ENCODE results near the gene MIGA2. TPM values are rescaled to one million over a fixed set of nuclear protein-coding genes. Genes with fewer than 3 reads are reported as not detected.

MIGA2 gene
- polyA plus RNA-seq, 4 donors: 13.2 to 33.5 (median 17.5) TPM

DNA sequence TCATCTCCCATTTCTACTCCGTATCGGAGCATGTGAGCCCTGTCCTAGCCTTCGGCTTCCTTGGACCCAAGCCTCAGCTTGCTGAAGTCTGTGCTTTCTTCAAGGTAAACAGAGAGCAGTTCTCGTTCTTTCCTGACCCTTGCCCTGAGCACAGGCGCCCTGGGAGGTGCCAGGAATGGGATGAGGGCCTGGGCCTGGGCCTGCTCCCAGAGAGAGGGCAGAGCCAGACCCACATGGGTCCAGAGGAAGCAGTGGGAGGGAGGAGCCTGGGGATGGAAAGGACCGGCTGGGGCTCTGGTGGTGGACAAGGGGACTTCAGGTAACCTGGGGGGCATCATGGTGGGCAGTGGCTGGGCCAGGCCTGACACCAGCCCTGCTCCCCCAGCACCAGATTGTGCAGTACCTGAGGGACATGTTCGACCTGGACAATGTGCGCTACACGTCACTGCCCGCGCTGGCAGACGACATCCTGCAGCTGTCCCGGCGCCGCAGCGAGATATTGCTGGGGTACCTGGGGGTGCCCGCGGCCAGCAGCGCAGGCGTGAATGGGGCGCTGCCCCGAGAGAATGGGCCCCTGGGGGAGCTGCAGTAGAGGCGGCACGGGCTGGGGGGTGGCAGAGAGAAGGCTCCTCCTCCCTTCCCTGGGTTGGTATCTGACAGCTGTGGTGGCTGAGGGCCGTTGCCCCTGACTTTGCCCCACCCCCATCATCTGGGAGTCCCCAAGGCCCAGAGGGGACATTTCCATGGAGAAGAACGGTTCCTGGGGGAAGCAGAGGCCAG, 33.6 kb downstream of the MIGA2 start:
- no peak for DNase-seq (ENCODE audit: low read depth in 4 of 4, low spot score in 3 of 4)

DNA sequence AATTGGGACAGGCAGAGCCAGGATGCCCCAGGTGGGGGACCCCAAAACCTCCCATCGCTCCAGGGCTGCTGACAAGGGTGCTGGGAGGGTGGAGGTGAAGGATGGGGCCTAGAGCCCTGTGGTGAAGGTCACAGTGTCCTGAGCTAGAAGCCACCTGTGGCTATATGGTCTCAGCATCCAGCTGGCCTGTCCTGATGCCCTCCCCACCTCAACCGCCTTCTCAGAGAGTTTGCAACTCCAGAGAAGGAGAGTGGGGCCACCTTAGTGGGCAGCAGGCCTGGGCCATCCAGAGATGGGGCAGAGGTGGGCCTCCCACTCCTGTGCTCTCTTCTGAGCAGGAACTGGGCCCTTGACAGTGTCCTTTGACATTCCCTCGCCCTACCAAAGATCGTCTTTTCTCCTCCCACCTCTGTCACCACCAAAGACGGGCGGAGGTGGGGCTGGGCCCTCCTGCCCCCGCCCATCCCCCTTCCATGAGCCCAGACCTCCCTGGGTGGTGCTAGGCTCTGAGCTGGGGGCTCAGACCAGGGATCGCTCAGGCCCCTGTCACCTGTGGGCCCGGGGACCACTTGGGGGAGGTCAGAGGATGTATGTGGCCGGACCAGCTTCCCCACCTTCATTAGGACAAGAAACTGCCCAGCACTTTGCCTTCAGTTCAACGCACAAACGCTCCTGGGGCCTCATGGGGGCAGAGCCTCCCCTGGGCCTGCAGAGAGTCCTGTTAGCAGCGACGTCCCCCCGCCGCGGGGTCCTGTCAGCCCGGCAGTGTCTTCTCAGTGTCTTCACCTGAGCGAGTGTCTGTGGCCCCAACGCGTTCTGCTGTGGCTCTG, 34.5 kb downstream of the MIGA2 start:
- DNase-seq (ENCODE audit: low read depth in 4 of 4, low spot score in 3 of 4): no peak

DNA sequence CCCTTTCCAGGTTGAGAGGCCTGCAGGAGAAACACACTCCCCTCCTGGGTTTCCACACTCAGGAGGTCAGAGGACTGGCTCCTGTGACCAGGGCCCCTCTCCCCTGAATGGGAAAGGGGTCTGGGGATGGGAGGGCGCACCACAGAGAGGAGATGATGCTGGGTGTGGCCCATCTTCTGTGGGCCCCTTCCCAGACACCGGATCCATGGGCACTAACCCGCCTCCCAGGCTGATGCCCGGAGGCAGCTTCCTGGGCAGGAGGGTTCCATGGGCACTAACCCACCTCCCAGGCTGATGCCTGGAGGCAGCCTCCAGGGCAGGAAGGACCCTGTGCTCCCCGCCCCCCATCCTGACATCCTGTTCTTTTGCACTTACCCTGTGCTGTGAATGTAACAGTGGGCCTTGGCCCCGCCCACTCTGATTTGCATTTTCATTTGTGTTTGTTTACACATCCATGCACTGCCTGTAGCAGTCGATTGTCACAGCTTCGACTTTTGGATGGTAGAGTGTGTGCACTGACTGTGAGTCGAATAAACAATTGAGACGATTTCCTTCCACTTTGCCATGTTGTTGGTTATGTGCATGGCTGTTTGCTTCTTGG, 35.2 kb downstream of the MIGA2 start:
- no peak for DNase-seq (ENCODE audit: low read depth in 4 of 4, low spot score in 3 of 4)

DNA sequence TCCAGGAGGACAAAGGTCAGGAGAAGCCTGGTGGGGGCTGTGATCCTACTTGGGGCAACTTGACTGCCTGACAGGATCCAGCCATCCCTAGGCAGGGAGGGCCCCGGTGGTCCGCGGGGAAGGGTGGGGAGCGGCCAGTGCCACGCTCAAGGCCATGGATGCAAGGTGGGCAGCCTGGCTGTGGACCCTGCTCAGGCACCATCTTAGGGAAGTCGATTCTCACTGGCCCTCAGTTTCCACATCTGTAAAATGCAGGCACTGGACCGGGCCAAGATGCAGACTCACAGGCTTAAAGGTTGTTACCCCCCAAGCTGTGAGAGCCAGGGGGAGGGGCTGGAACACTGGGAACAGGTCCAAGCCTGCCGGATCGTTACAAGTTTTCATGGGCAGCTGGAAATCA, 35.7 kb downstream of the MIGA2 start:
- DNase-seq (ENCODE audit: low read depth in 4 of 4, low spot score in 3 of 4): no peak

DNA sequence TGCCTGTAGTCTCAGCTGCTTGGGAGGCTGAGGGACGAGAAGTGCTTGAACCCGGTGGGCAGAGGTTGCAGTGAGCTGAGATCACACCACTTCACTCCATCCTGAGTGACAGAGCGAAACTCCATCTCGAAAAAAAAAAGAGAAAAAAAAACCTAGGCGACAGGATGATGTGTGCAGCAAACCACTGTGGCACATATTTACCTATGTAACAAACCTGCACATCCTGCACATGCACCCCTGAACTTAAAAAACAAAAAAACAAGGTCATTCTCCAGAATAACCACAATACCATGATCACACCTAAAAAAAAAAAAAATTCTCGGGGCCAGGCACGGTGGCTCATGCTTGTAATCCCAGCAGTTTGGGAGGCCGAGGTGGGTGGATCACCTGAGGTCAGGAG, 37.0 kb downstream of the MIGA2 start:
- no peak for DNase-seq (ENCODE audit: low read depth in 4 of 4, low spot score in 3 of 4)

DNA sequence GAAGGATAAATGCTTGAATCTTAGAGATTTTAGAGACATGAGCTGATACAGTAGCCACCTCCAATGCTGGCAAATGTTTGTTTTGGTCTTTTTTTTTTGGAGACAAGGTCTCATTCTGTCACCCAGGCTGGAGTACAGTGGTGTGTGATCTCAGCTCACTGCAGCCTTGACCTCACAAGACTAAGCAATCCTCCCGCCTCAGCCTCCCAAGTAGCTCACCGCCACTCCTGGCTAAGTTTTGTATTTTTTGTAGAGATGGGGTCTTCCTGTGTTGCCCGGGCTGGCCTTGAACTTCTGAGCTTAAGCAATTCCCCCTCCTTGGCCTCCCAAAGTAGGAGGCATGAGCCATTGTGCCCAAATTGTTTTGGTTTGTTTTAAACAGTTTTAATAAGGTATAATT, 37.7 kb downstream of the MIGA2 start:
- no peak for DNase-seq (ENCODE audit: low read depth in 4 of 4, low spot score in 3 of 4)

DNA sequence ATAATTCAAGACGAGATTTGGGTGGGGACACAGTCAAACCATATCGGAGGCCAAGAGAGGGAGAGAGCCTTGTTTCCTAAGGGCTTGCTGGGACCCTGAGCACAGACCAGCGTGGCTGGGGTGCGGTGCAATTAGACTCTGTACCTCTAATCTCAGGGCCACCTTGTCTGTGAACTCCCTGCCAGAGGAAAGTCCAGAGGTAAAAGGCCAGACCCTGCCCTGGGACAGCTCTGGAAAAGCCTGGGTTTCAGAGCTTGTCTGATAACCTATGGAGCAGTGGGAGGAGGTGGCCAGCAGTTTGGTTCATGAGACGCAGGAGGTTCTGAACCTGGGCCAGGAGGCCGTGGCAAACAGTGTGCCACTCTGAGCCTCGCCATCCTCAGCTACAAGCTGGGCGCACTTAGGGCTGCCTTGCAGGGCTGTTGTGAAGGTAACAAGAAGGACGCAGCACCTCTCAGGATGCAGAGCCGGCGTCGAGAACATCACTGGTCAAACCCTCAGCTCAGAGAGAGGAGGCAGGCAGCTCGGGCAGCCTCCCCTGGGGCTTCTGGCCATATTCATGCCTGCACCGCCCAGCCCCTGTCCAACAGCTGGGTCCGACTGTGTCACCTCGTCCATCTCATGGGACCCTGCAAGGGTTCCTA, 39.7 kb downstream of the MIGA2 start:
- no peak for DNase-seq (ENCODE audit: low read depth in 4 of 4, low spot score in 3 of 4)

DNA sequence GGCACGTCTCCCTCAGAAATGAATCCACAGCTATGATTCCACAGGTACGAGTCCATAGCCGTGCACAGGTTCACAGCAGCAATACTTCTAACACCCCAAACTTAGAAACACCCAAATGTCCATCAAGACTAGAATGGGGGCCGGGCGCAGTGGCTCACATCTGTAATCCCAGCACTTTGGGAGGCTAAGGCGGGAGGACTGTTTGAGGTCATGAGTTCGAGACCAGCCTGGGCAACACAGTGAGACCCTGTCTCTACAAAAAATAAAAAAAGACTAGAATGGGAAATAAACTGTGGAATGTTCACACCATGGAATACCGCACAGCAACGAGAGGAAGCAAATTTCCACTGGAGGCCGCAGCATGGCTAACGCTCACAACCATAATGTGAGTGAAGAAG, 40.2 kb downstream of the MIGA2 start:
- DNase-seq (ENCODE audit: low read depth in 4 of 4, low spot score in 3 of 4): no peak

DNA sequence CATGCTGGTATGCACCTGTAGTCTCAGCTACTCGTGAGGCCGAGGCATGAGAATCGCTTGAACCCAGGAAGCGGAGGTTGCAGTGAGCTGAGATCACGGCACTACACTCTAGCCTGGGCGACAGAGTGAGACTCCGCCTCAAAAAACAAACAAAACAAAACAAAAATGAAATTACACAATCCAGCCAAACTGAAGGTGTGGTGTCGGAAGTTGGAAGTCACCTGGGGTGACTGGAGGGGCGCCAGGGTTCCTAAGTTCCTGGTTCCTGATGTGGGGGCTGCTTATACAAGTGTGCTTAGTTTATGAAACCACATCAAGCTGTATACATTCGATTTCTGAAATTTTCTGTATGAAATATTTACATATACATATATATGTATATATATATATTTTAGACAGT, 40.8 kb downstream of the MIGA2 start:
- no peak for DNase-seq (ENCODE audit: low read depth in 4 of 4, low spot score in 3 of 4)

DNA sequence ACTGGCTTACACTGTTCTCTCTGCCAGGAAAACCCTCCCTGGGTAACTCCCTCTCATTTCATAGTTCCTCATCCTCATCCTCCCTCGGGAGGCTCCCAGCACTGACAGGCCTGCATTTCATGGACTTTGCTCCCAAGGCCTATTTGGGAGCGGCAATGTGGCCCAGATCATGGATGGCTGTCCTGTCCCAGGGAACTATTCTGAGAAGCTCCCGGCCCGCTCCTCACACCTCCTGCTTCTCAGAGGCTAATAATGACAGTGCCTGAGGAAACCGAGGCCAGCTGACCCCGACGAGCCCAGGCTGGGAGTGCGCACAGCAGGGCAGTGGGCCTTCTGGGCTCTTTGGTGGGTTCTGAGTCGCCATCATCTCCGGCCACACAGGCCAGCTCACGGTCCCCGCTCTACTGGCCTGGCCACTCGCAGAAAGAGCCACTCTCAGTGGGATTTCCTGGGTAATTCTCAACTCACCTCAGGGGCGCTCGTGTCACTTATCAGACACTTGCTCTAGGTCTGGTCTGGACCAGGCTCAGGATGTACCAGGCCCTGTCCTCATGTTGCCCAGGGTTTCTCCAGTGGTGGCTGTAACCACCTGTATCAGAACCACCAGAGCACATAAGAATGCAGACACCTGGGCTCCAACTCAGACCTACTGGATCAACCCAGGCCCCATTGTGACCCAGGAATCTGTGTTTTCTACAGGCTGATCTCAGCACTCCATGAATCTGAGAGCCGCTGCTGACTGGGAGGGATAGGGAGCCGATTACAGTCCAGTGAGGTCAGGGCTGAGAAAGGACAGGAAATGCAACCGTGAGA, 42.5 kb downstream of the MIGA2 start:
- no peak for DNase-seq (ENCODE audit: low read depth in 4 of 4, low spot score in 3 of 4)

DNA sequence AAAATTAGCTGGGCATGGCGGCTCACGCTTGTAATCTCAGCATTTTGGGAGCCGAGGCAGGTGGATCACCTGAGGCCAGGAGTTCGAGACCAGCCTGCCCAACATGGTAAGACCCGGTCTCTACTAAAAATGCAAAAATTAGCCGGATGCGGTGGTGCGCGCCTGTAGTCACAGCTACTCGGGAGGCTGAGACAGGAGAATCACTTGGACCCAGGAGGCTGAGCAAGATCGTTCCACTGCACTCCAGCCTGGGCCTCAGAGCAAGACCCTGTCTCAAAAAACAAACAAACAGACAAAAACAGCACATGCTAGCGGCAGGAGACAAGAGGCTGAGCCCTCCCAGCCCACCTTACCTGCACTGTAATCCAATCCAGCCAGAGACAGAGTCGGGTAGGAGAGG, 43.4 kb downstream of the MIGA2 start:
- DNase-seq (ENCODE audit: low read depth in 4 of 4, low spot score in 3 of 4): no peak

DNA sequence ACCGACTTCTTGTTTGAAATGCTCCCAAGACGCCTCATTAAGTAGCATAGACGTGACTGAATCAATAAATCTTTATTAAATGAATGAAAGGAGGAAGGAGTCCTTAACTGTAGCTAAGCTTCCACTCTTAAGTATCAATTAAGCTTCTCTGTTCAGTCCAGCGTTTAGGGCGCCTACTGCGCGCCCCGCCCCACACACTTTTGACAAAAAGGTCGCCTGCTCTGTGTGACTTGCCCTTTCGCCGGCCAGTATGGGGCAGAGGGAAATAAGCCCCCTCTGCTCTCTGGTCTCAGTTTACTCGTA, 43.8 kb downstream of the MIGA2 start:
- DNase-seq (ENCODE audit: low read depth in 4 of 4, low spot score in 3 of 4): no peak

DNA sequence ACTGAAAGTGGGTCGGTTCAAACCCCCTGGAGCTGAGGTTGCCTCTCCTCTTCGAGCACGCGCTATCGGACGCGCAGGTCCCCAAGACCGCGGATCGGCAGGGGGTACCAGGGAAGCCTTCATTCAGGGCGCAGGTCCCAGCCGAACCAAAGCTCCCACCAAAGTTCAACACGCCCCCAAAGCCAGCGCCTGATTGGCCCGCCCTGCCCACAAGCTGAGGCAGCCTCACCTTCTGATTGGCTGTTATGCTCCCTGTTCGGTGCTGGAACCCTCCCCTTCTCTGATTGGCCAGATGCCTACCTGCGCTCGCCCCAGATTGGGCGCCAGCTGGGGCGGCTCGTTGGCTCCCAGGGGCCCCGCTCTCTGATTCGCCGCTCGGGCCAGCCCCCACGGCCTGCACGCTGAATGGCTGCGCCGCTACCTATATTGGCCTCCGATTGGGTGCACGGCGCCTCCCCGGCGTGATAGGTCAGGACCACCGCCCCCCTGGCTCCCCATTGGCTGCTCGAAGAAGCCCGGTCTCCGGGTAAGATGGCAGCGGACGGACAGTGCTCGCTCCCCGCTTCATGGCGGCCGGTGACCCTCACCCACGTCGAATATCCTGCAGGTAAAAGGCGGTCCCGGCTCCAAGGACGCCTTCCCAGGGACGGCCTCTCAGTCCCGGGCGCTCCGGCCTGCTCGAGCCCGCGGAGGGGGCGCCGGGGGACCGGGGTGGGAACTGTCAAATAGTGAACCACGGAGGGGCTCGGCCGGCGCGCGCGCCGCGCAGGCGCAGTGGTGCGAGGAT, 44.4 kb downstream of the MIGA2 start, which contains the start of gene DOLPP1:
TSS of gene DOLPP1 (plus strand) at position 511 of the 787 bp plus-strand sequence. CDS start at position 532, 21 bp downstream.
- DNase-seq (ENCODE audit: low read depth in 4 of 4, low spot score in 3 of 4): peak; percentile 95 to 97 (median 97)

DNA sequence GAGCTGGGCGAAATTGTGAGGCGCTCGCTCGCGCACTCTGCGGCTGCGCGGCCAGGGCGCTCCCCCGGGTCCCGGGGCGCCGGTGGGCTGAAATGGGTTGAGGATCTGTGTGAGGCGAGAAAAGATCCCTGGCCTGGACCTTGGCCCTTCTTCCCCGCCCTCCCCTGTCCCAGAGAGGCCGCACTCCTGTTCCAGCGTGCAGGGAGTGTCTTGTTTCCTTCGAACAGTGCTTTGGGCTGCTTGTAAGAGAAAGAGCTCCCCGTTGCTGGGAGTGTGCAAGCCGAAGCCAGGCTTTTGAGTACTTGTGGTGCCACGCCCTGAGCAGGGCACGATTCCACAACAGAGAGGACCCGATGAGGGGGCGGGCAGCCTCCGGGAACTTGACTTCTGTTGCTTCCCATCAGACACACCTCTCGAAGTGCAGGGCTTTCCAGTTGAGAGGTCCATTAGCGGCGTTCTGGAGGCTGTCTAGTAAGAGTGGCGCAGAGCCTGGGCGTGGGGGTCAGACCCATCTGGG, 45.0 kb downstream of the MIGA2 start:
- no peak for DNase-seq (ENCODE audit: low read depth in 4 of 4, low spot score in 3 of 4)

DNA sequence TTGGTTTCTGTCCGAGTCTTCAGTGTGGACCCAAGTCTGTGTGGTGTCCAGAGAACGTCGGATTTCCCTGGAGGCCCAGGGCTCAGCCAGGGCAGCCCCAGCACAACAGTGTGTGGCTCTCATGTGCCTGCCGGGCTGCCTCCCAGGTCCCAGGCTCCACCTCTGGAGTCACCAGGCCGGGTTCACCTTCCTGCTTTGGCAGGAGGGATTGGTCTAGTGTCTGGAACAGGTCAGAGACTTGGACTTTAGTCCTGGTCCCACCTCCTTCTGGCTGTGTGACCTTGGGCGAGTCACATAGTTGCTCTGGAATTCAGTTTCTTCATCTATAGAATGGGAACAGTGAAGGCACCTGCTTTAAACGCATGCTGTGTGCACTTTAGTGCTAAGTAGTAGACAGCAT, 47.7 kb downstream of the MIGA2 start:
- no peak for DNase-seq (ENCODE audit: low read depth in 4 of 4, low spot score in 3 of 4)

DNA sequence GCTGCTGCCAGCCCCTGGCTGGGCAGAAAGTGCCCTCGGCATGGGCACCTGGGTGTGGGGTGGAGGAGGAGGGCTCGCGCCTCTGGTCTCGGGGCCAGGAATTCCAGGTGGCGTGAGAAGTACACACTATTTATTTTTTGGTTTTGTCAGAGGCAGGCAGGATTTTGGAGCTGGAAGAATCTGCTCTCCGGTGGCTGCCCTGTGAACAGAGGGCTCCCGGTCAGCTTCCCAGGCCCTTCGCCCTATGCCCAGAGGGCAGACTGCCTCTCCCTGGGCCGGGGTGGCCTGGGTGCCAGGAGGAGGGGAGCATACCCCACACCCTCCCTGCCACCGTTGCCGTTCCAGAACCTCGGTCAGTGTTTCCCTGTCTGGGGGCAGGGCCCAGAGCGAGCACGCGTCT, 52.8 kb downstream of the MIGA2 start:
- no peak for DNase-seq (ENCODE audit: low read depth in 4 of 4, low spot score in 3 of 4)

DNA sequence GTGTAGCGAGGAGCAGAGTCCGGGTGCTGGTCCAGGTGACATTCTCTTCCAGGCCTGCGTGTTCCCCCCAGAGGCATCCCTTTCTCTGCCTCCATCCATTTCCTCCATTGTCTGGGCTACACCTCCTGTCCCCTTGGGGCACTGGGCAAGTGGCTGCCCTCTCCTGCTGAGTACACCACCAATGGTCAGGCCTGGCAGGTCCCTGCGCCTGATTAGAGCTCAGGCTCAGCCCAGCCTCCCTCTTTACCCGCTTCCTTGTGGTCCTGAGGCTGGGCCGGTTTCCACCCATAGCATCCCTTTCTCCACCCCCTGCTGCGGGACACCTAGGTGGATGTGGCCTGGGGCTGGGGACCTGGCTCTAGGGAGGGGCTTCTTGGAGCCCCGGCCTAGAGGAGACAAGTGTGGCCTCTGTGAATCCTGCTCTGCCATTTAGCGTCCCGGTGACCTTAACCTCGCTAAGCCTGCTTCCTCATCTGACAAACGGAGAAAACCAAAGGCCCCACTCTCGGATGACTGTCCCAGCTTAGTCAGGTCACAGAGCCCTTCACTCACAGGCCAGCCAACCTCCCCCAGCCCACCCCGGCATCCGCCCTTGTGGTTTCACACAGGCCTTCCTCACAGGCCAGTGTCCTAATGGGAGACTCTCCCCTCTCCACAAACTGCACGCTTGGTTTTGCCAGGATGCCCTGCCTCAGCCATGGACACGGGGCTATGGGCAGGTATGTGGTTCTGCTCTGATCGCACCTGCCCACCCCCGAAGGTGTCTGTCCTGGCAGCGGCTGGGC, 57.4 kb downstream of the MIGA2 start:
- no peak for DNase-seq (ENCODE audit: low read depth in 4 of 4, low spot score in 3 of 4)

DNA sequence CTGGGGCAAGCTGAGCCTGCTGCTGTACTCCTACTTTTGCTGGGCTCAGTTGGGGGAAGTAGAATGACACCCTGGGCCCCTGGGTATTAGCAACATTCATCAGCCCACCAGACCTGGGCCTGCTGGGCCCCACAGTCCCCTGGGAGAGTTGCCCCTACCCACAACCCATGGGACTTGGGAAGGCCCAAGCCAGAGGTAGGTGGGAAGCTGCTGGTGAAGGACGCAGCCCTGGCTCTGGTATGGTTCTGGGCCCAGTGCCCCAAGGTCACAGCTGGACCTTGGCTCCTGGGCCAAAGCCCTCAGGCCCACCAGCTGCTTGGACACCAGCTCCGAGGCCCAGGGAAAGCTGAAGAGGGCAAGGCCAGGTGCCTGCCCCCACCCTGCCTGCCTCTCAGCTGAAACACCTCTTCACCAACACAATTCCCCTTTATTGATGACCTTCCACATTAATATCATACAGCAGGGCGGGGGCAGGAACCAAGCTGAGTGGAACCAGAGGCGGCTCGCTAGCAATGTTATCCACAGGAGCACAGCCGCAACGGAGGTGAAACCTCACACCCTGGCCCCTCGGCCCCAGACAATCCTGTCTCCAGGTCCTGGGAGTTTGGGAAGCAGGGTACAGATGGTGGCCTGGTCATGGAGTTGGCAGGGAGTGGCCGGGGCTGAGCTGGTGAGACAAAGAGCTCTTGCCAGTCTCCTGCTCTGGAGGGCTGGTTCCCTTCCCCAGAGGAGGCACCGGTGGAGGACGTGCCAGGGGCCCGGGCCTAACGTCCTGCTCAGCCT, 58.2 kb downstream of the MIGA2 start:
- no peak for DNase-seq (ENCODE audit: low read depth in 4 of 4, low spot score in 3 of 4)
